ENCODE results near the gene HEXD.
"Not testable (repeated sequence)": the region's sequence is repeated elsewhere in the genome, so short reads cannot be mapped to it uniquely, and the experiment has no call there.

Gene HEXD

DNA sequence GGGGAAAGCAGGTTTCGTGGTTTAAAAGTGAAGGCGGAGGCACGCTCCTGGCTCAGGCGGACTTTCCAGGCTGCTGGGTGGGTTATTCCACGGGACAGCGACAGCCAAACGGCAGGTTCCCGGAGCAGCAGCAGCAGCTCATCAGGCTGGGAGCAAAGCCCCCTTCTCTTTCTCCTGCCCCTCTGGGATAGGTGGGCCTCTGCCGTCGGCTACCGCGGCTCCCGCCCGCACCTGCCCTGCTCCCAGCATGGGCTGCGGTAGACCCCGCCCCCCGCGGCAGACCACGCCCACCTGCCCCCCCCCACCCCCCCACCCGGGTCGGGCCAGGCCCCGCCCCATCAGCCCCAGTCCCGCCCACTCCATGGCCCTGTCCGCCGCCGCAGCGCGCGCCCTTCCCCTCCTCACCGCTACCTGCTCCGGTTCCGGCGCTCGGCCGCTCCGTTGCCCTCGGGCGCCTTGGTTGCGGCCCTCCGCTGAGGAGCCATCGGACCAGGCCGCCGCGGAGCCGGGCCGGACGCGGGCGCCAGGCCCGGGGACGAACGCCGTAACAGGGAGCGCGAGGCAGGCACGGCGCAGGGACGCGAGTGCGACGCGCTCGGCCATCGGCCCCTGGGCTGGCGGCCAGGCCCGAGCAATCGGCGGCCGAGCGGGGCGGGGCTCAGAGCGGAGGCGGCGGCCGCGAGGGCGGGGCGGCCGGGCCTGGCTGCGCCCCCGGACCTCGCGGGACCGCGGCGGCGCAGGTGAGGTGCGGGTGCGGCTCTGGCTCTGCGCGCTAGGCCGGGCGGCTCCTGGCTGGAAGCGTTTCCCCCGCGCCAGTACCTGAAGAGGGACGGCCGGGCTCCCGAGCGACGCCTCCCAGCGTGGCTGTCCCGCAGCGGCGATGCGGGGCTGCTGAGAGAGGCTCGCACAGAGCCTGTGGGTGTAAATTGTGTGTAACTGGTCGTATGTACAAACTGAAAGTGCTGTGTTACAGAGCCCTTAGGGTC, at the start of gene HEXD, which contains the start of gene OGFOD3:
TSS of gene HEXD (plus strand) at position 347 of the 986 bp plus-strand sequence. CDS start 1,453 bp downstream, outside the sequence.
TSS of gene OGFOD3 (minus strand) at position 586 of the 986 bp plus-strand sequence. CDS start at position 485, 101 bp downstream.
- DNase-seq: peak; percentile 89
- in situ Hi-C loops (cut with HindIII; ENCODE audit: low pct_ligation_motif_present, low pct_unique_long_range_greater_than_20kb, low sequenced_read_pairs): loop anchor here (5.0 kb wide), 1 partner anchor 81 kb away; no protein-coding TSS in a partner anchor

DNA sequence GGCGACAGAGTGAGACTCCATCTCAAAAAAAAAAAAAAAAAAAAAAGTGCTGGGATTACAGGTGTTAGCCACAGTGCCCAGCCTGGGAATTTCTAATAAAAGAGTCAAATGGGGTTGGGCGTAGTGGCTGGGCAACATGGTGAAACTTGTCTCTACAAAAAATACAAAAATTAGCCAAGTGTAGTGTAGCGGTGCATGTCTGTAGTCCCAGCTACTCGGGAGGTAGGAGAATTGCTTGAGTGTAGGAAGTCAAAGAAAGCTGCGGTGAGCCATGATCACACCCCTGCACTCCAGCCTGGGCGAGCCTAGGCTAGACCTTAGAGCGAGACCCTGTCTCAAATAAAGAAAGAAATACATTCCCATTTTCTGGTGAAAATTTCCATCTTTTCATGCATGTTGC, 48.9 kb upstream of the HEXD start:
- DNase-seq: no peak
- in situ Hi-C loops (cut with HindIII; ENCODE audit: low pct_ligation_motif_present, low pct_unique_long_range_greater_than_20kb, low sequenced_read_pairs): no loop called here

DNA sequence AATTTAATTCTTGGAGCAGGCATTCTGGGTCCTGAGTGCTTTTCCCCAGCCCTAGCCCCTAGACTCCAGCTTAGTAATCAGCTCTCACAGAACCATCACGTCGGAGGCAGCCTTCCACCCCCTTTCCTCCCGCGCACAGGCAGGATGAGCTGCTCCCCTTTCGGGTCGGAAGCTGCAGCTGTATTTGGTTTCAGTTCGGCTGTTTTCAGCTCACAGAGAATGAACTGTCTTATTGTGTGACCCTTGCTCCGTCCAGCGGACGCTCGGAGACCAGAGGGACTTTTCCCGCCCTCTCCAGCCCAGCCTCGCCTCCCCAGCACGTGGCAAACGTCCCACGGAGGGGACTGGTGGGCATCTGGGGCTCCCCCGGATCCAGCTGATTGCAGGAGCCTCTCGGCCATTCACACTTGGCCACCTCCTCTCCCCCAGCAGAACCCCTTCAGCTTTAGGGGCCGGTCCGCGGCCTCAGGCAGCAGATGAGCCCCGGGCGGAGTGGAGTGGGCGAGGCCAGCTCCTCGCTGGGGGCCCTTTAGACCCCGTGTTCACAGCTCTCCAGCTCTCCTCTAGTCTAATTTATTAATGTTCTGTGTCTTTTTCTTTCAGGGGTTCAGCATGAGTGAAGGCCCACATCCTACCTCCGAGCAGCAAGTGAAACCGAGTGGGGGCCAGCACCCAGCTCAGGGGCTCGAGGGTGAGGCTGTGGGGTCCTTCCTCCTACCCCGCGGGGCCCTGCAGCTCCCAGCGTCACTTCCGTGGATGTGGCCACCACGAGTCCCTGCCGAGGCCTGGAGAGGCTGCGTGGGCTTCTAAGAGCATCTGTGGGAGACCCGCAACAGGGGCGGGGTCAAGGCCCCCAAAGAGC, 47.4 kb upstream of the HEXD start:
- DNase-seq: no peak
- in situ Hi-C loops (cut with HindIII; ENCODE audit: low pct_ligation_motif_present, low pct_unique_long_range_greater_than_20kb, low sequenced_read_pairs): no loop called here

DNA sequence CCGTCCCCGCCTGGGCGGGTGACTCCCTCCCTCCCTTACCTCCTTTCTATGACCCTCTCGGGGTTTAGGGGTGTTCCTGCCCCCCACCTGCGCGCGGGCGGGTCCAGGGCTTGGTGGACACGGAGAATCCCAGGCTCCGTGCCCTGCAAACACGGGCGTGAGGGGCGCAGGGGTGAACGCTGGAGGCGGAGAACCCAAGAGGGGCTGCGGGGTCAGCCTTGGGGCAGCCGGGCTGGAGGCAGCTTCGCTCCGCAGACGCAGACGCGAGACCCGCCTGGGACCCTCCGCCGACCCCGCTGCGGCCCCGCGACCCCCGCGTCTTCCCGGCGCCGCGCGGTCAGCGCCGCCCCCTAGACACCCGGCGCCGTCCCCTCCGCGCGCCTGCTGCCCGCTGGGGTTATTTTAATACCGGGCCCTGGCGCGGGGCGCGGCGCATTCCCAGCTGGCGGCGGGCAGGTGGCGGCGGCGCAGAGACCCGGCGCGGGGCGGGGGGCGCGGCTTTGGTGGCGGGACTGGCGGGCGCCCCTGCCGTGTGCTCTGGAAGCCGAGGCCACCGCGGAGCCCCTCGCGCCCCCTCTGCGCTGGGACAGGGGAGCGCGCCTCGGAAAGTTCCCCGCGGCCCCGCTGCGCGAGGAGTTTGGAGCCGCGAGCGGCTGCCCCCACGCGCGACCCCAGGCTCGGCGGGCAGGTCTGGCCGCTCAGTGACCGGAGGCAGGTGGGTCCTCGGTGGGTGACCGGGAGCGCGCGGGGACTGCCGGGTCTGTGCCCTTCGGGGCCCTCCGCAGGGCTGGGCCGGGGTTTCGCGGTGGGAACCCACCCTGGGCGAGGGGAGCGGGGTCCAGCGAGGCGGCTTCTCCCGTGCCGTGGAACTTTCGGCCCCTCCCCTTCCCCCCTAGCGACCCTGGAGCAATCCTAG, 46.6 kb upstream of the HEXD start, which contains the start of gene UTS2R:
TSS of gene UTS2R (plus strand) at position 433 of the 916 bp plus-strand sequence. CDS start 2,560 bp downstream, outside the sequence.
- in situ Hi-C loops (cut with HindIII; ENCODE audit: low pct_ligation_motif_present, low pct_unique_long_range_greater_than_20kb, low sequenced_read_pairs): no loop called here
- DNase-seq: no peak

DNA sequence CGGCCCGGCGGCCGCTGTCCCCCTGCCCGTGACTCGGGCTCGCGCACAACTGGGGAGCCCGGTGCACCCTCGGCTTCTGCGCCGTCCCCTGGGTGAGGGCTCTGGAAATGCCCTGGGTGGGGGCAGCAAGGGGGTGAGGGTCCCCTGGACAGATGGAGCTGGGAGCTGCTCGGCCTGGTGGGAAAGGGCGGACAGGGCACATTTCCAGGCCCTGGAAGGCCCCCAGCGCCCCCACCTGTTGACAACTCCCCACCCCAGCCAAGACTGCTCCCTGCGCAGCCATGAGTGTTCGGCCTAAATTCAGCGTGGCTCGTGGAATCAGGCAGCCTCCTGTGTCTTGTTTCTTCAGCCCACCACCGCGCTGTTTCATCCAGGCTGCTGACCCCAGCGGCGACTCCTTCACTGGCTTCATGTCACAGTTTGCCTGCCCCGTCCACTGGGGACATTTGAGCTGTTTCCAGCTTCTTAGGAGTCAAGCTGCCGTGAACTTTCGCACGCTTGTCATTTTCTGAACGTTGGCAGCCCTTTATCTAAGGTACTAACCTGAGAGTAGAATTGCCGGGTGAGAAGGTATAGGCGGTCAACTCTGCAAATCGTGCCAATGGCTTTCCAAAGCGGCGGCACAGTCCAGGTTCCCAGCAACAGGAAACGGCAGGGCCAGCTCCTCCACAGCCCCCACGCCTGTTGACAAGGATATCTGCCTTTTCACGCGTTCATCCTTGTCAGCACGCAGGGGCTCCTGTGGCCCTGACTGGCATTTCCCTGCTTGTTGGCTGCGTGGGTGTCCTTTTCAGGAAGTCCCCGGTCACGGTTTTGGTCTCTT, 45.7 kb upstream of the HEXD start:
- in situ Hi-C loops (cut with HindIII; ENCODE audit: low pct_ligation_motif_present, low pct_unique_long_range_greater_than_20kb, low sequenced_read_pairs): no loop called here
- no peak for DNase-seq

DNA sequence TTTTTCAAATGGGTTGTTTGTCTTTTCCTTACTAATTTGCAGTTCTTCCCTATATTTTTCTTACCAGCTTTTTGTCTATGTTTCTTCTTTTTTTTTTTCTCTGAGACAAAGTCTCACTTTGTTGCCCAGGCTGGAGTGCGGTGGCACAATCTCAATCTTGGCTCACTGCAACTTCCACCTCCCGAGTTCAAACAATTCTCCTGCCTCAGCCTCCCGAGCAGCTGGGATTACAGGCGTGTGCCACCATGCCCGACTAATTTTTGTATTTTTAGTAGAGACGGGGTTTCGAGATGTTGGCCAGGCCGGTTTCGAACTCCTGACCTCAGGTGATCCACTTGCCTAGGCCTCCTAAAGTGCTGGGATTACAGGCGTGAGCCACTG, 45.1 kb upstream of the HEXD start:
- in situ Hi-C loops (cut with HindIII; ENCODE audit: low pct_ligation_motif_present, low pct_unique_long_range_greater_than_20kb, low sequenced_read_pairs); DNase-seq: not testable (repeated sequence)

DNA sequence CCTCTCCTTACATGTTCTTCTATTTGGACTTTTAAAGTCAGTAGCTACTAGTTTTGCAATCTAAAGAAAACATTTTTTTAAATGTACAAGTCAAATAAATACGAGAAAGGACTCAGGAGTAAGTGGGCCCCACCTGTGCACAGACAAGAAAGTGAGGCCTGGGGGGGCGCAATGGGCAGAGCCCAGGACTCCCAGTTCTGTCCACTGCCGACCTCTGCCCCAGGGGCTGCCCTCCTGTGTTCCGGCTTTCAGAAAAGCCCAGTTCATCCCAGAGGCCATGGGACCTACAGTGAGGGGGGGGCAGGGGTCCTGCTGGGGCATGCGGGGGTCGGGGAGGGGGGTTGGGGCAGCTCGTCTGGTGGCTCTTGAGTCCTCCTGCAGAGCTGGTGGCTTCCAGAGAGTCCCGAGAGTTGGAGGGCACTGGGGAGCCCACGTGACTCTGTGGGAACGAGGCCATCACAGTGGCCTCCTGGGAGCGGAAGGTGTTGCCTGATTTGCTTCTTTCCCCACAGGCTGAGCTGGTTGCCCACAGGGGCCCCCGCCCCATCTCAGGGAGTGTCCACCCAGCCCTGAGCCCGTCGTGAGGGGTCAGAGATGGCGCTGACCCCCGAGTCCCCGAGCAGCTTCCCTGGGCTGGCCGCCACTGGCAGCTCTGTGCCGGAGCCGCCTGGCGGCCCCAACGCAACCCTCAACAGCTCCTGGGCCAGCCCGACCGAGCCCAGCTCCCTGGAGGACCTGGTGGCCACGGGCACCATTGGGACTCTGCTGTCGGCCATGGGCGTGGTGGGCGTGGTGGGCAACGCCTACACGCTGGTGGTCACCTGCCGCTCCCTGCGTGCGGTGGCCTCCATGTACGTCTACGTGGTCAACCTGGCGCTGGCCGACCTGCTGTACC, 44.2 kb upstream of the HEXD start:
- no peak for DNase-seq
- in situ Hi-C loops (cut with HindIII; ENCODE audit: low pct_ligation_motif_present, low pct_unique_long_range_greater_than_20kb, low sequenced_read_pairs): no loop called here

DNA sequence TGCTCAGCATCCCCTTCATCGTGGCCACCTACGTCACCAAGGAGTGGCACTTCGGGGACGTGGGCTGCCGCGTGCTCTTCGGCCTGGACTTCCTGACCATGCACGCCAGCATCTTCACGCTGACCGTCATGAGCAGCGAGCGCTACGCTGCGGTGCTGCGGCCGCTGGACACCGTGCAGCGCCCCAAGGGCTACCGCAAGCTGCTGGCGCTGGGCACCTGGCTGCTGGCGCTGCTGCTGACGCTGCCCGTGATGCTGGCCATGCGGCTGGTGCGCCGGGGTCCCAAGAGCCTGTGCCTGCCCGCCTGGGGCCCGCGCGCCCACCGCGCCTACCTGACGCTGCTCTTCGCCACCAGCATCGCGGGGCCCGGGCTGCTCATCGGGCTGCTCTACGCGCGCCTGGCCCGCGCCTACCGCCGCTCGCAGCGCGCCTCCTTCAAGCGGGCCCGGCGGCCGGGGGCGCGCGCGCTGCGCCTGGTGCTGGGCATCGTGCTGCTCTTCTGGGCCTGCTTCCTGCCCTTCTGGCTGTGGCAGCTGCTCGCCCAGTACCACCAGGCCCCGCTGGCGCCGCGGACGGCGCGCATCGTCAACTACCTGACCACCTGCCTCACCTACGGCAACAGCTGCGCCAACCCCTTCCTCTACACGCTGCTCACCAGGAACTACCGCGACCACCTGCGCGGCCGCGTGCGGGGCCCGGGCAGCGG, 43.4 kb upstream of the HEXD start:
- DNase-seq: no peak

DNA sequence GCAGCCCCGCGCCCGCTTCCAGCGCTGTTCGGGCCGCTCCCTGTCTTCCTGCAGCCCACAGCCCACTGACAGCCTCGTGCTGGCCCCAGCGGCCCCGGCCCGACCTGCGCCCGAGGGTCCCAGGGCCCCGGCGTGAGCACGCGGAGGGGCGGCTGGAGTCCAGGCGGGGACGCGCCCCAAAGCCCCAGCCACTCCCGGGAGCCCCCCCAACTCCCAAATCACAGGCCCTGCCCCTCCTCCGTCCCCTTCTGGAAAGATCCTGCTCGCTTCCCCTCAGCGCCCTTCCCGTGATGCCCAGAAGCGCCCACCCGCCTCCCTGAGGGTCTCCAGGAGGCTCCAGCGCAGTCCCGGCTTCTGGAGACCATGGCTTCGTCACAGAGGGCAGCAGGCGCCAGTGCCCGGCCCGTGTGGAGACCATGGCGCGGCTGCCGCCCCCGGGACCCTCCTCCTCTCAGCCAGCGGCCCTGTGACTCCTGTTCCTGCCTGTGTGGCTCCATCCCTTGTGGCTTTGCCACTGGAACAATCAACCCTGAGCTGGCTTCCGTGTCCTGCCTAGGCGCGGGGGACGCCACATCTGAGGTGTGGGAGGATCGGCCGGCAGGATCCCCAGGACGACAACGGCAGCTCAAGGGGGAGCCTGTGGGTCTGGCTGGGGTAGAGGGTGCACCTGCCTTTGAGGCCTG, 42.6 kb upstream of the HEXD start:
- in situ Hi-C loops (cut with HindIII; ENCODE audit: low pct_ligation_motif_present, low pct_unique_long_range_greater_than_20kb, low sequenced_read_pairs): no loop called here
- DNase-seq: no peak

More for the DNA sequence above, 43.4 kb upstream of the HEXD start:
- in situ Hi-C loops (cut with HindIII; ENCODE audit: low pct_ligation_motif_present, low pct_unique_long_range_greater_than_20kb, low sequenced_read_pairs): no loop called here

DNA sequence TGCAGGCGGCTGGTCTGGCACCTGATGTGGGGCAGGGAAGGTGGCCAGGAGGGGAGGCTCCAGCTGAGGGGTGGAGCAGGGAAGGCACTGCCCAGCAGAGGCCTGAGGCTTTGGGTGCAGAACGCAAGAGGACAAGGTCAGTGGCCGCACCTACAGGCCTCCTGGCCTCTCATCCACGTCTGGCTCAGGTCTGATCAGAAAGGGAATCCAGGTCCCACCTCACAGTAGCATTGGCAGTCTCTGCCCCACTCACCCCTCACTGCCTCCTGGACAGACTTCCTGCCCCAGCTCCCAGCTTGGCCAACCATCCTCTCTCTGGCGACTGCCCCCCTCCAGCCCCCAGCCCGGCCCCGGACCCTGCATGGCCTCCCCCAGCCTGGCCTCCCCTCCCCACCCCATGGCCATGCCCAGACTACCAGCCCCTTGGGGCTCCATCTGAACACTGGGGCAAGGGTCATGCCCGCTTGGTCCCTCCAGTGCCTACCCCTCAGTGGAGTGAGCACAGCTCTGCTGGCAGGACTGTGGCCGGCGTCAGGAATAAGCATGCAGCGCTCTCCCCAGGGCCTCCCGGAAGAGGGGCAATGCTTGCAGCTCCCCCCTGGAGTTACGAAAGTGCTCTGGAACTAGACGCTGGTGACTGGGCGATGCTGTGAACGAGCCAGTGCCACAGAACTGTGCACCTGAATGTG, 42.0 kb upstream of the HEXD start:
- DNase-seq: no peak
- in situ Hi-C loops (cut with HindIII; ENCODE audit: low pct_ligation_motif_present, low pct_unique_long_range_greater_than_20kb, low sequenced_read_pairs): no loop called here

DNA sequence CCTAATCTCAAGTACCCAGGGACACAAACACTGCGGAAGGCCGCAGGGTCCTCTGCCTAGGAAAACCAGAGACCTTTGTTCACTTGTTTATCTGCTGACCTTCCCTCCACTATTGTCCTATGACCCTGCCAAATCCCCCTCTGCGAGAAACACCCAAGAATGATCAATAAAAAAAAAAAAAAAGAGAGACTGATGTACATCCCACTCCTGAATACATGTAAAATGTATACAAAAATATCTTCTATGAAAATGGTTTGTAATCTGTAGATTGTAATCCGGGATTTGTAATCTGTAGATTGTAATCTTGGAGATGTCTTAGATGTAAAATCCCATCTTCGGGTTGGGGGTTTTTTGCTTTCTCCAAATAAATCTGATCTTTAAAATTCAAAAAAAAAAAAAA, 40.9 kb upstream of the HEXD start:
- DNase-seq; in situ Hi-C loops (cut with HindIII; ENCODE audit: low pct_ligation_motif_present, low pct_unique_long_range_greater_than_20kb, low sequenced_read_pairs): not testable (repeated sequence)

DNA sequence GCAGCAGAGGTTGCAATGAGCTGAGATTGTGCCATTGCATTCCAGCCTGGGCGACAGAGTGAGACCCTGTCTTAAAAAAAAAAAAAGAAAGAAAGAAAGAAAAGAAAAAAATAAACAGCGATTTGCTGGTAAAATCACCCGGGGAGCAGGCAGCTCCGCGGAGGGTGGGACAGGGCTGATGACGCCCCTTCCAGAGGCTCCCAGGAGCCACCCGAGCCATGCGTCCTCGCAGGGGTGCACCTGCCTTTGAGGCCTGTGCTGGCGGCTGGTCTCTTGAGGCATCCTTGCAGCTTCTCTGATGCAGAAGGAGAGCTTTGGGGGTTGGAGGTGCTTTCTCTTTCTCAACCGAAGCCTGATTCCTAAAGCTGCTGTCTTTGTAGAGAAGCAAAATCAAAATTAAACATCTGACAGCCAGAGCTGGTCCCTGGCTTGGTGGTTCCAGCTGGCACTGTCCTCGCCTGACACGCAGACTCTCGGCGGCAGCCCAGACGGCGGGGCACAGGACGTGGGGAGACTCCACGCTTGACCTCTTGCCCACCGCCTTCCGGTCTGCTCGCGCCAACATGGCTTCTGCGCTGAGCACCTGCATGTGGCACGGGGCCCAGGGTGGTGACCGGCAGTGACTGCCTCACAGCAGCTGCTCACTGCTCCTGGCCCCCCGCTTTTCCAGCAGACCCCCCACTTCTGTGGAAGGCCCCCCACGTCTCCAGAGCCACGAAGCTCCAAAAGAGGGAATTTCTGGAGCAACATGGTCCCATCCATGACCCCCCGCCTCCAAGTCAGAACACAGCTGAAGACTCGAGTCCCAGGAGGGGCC, 40.0 kb upstream of the HEXD start:
- in situ Hi-C loops (cut with HindIII; ENCODE audit: low pct_ligation_motif_present, low pct_unique_long_range_greater_than_20kb, low sequenced_read_pairs): no loop called here
- no peak for DNase-seq

DNA sequence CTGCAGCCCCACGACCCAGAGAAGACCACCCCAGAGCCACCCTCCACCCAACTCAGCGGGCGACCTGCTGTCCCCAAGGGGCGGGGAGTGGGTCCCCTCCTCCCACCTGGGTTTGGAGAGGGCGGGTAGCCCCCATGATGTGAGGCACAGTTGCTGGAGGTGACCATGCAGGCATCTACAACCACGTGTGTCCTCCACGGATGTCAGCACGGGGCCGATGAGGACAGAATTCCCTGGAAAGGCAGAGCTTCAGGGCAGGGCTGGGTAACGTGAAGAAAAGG, 39.5 kb upstream of the HEXD start:
- in situ Hi-C loops (cut with HindIII; ENCODE audit: low pct_ligation_motif_present, low pct_unique_long_range_greater_than_20kb, low sequenced_read_pairs): no loop called here
- no peak for DNase-seq

Data from ACHN (cell line).